SH-SY5Y (cell line): ENCODE results near the gene MAL.

Source experiments
- GATA2 ChIP-seq: IDR thresholded peaks from 2 replicates; pipeline ENCODE4 v1.6.1; 2011; ENCODE audit warnings: mild to moderate bottlenecking, low read depth, low read length
- GATA3 ChIP-seq: IDR thresholded peaks from 2 replicates; pipeline ENCODE4 v1.6.1; 2011; ENCODE audit warnings: low read depth, mild to moderate bottlenecking, low read length, moderate library complexity

- no peak for TF ChIP-seq GATA2
- no peak for TF ChIP-seq GATA3
Measured at GRCh38 chr2:95020275-95021022, 5.1 kb upstream of the MAL start.
